ENCODE results near the gene COX20.
"Not testable (repeated sequence)": the region's sequence is repeated elsewhere in the genome, so short reads cannot be mapped to it uniquely, and the experiment has no call there.

DNA sequence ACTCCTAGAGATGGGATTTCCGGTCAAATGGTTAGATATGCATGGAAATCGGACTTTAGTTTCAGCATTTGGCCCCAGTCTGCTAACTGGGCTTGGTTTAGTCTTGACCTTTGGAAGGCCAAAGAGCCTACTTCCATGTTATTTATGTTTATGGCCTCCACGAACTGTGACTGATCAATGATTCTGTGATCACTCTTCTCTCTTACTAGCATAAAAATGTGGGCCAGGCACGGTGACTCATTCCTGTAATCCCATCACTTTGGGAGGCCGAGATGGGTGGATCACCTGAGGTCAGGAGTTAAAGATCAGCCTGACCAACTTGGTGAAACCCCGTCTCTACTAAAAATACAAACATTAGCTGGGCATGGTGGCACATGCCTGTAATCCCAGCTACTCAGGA lies 40.9 kb upstream of the COX20 start:
- TF ChIP-seq CTCF, POLR2AphosphoS5, EP300 (IDR thresholded peaks at IDR 0.05): not testable (repeated sequence)

All from stomach (tissue), 4 donors.